AG08395 (cell line): ENCODE results near the gene CCDC12.

Experiments used
- DNase-seq: peaks from one replicate; pipeline ENCODE4 v3.0.0; 2012; ENCODE audit warnings: mixed read lengths, low spot score

The CCDC12 gene

GRCh38 chr3:46976326-46977190 lies at the start of gene CCDC12:
Gene CCDC12, minus strand, starts transcription at chr3:46976745. Its CDS starts 13 bp downstream, at chr3:46976732.
- peak; percentile 98 for DNase-seq

GRCh38 chr3:47024932-47025331 lies 48.4 kb upstream of the CCDC12 start:
- peak; percentile 39 for DNase-seq

- no peak for DNase-seq
Measured at GRCh38 chr3:47022641-47023071, 46.1 kb upstream of the CCDC12 start.

- no peak for DNase-seq
Measured at GRCh38 chr3:47020311-47020710, 43.8 kb upstream of the CCDC12 start.

GRCh38 chr3:47019201-47019600 lies 42.7 kb upstream of the CCDC12 start:
- no peak for DNase-seq

GRCh38 chr3:47018269-47018611 lies 41.7 kb upstream of the CCDC12 start:
- DNase-seq: no peak

- no peak for DNase-seq
Measured at GRCh38 chr3:47017504-47018268, 41.1 kb upstream of the CCDC12 start.

- peak; percentile 79 for DNase-seq
Measured at GRCh38 chr3:47016934-47017435, 40.4 kb upstream of the CCDC12 start.

GRCh38 chr3:47016086-47016933 lies 39.8 kb upstream of the CCDC12 start:
- no peak for DNase-seq

GRCh38 chr3:47015151-47015550 lies 38.6 kb upstream of the CCDC12 start:
- DNase-seq: no peak

GRCh38 chr3:47014036-47014435 lies 37.5 kb upstream of the CCDC12 start:
- DNase-seq: no peak

GRCh38 chr3:47013231-47013630 lies 36.7 kb upstream of the CCDC12 start:
- DNase-seq: no peak

- no peak for DNase-seq
Measured at GRCh38 chr3:47012342-47013230, 36.0 kb upstream of the CCDC12 start.

- DNase-seq: no peak
Measured at GRCh38 chr3:47011371-47011770, 34.8 kb upstream of the CCDC12 start.

GRCh38 chr3:47010910-47011309 lies 34.4 kb upstream of the CCDC12 start:
- DNase-seq: no peak

GRCh38 chr3:47010111-47010712 lies 33.7 kb upstream of the CCDC12 start:
- no peak for DNase-seq

- peak; percentile 99 for DNase-seq
Measured at GRCh38 chr3:47009225-47010110, 32.9 kb upstream of the CCDC12 start.

GRCh38 chr3:47008851-47009224 lies 32.3 kb upstream of the CCDC12 start:
- DNase-seq: no peak

- DNase-seq: no peak
Measured at GRCh38 chr3:47008234-47008796, 31.8 kb upstream of the CCDC12 start.
